ENCODE results near the gene SMC2. TPM values are rescaled to one million over a fixed set of nuclear protein-coding genes. Genes with fewer than 3 reads are reported as not detected.

The SMC2 gene
- total and polyA plus RNA-seq, 9 of the 15 experiments (the other 6 are each of a cell fraction or from before 2014, with no cell fraction given), result 18.0 to 54.0 (median 32.9) TPM

- TF ChIP-seq HMBOX1 (IDR thresholded peaks at IDR 0.05) (peak; percentile 20; the same call in 1 of the 2 replicates), NELFE (IDR thresholded peaks at IDR 0.05; ENCODE audit: insufficient read depth, insufficient read length) (no peak), MITF (IDR thresholded peaks at IDR 0.05) (no peak), PHF8 (IDR thresholded peaks at IDR 0.05; ENCODE audit: borderline replicate concordance, low read length) (peak; percentile 83), SMAD2 (IDR thresholded peaks at IDR 0.05; ENCODE audit: low read depth, low read length) (no peak), NFE2 (IDR thresholded peaks at IDR 0.05; ENCODE audit: low read depth) (peak; percentile 91), CHCHD3 (CRISPR knock-in tag; IDR thresholded peaks at IDR 0.05) (no peak), ZNF184 (CRISPR knock-in tag; IDR thresholded peaks at IDR 0.05) (no peak), POLR2A (conservative IDR thresholded peaks at IDR 0.05) (peak; percentile 97), ZBTB7A (IDR thresholded peaks at IDR 0.05; ENCODE audit: borderline replicate concordance, control insufficient read depth, low read depth, low read length) (no peak), C11orf30 (IDR thresholded peaks at IDR 0.05; ENCODE audit: low read depth) (peak; percentile 37; the same call in 1 of the 2 replicates), NFYB (IDR thresholded peaks at IDR 0.05; ENCODE audit: extremely low read depth, insufficient read length) (no peak), MYNN (IDR thresholded peaks at IDR 0.05) (no peak), MYNN (CRISPR knock-in tag; IDR thresholded peaks at IDR 0.05) (no peak), PHB (CRISPR knock-in tag; IDR thresholded peaks at IDR 0.05) (no peak), KDM2B (CRISPR knock-in tag; IDR thresholded peaks at IDR 0.05) (no peak), PML (IDR thresholded peaks at IDR 0.05; ENCODE audit: low read length) (peak; percentile 83; the same call in 1 of the 2 replicates), MYC (IDR thresholded peaks at IDR 0.05; ENCODE audit: low read depth, low read length) (peak; percentile 60), MYC (CRISPR knock-in tag; IDR thresholded peaks at IDR 0.05; ENCODE audit: borderline replicate concordance, low read depth) (0 out of 2 replicates have a peak, but pooled peaks have one; percentile 42), JUNB (CRISPR knock-in tag; conservative IDR thresholded peaks at IDR 0.05) (no peak), EHMT2 (IDR thresholded peaks at IDR 0.05) (no peak), ZBTB11 (CRISPR knock-in tag; IDR thresholded peaks at IDR 0.05) (peak in 1 of 3 experiments; percentile 79; a peak in 2 of 6 replicates)
These were observed at the start of gene SMC2 (continued) for GRCh38 chr9:104093647-104094533.
